ENCODE results near the gene CYB5B.

Gene CYB5B

DNA sequence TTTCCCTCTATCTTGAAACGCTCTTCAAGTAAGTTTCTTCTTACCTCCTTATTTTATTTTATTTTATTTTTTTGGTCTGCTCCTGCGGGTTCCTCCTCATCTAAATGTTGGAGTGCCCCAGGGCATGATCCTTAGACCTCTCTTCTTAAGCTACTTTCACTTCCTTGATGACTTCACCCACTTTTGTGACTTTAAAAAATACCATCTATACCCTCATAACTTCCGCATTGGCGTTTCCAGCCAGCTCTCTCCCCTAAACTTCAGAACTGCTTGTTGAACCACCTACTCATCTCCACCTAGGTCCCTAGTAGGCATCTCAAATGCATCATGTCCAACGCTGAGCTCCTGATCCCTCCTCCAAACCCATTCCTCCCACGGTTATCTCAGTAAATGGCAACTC is 89.9 kb downstream of the CYB5B start:
- no peak for DNase-seq
